HCT116 (cell line): ENCODE data around the gene CLN6.

Experiments
- CTCF ChIP-seq, 3 experiments: fragments of 200-600 bp in 1 of 3; sonication (generic) in 1 of 3; IDR thresholded peaks in 2 of 3; conservative IDR thresholded peaks in 1 of 3; 2 replicates each; pipeline ENCODE4 v1.5.1; 2012 to 2017; ENCODE audit warnings: low read depth in 2 of 3, low read length in 2 of 3, antibody characterized with exemption in 1 of 3, borderline replicate concordance in 1 of 3, control low read depth in 1 of 3, mild to moderate bottlenecking in 1 of 3, mixed read lengths in 1 of 3, mixed run types in 1 of 3, moderate library complexity in 1 of 3; ENCODE audit not compliant: insufficient read depth in 1 of 3
- POLR2A ChIP-seq: IDR thresholded peaks from 2 replicates; pipeline ENCODE4 v1.7.0; 2011; ENCODE audit warnings: borderline replicate concordance; ENCODE audit not compliant: insufficient read depth, insufficient read length; ENCODE audit errors: extremely low read depth
- REST ChIP-seq: IDR thresholded peaks from 2 replicates; pipeline ENCODE4 v1.6.1; 2012; ENCODE audit warnings: low read depth

- TF ChIP-seq POLR2A (no peak), REST (no peak), CTCF (IDR thresholded peaks at IDR 0.05 in 2 of 3, conservative IDR thresholded peaks at IDR 0.05 in 1 of 3; ENCODE audit: borderline replicate concordance in 1 of 3, insufficient read depth in 1 of 3, low read depth in 2 of 3, low read length in 2 of 3) (no peak)
Observed at GRCh38 chr15:68208636-68209240, 20.8 kb downstream of the CLN6 start.
